GM19043 (cell line): ENCODE results near the gene ANKRD33B.

ENCODE experiments used
- ATAC-seq: cut with Tn5 transposase; IDR thresholded peaks from one replicate; pipeline ENCODE4 v1.9.1; 2021; ENCODE audit warnings: low read depth; ENCODE audit not compliant: unreplicated experiment

Gene ANKRD33B

DNA sequence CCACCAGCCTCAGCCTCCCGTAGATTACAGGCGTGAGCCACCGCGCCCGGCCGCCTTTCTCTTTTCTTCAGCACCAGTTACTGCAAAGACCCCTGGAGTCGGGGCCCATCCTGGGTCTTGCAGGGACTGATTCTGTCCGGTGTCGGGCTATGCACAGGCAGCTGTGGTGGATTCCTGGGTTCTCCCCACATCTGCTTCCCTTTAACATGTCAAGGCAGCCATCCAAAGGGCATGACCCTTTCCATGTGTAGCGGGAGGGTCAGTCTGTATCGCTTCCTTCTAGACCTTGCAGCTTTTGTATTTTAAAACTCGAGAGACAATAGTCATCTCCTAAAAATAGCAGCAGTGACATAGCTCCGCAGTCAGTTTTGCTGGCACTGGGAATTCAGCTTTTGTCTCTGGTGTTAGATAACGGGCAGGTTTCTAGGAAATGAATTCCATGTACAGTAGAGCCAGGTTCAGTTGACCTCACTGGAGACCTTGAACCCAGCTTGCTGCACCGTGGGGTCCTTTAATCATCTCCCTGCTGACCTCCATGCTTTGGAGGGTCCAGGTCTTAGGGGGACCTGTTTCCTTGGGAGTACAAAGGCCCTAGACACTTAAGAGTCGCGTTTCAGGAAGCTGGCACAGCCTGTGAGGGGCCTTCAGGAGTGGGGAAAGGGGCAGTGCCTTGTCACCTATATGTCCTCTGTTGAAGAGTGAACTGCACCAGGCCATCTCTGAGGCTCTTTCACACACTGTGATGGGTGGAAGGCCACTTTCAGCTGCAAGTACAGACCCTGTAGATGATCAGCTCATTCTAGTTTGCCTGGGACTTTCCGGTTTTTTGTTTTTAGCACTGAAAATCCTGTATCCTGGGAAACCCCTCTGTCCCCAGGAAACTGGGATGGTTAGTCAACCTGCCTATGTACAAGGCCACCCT, 13.8 kb downstream of the ANKRD33B start:
- ATAC-seq, result no peak

GRCh38 chr5:10578293-10578665, 14.4 kb downstream of the ANKRD33B start:
- ATAC-seq, result no peak

- ATAC-seq, result peak; percentile 34
These were observed 15.0 kb downstream of the ANKRD33B start for GRCh38 chr5:10578869-10579268.

GRCh38 chr5:10579536-10580521, 16.0 kb downstream of the ANKRD33B start:
- ATAC-seq, result no peak

DNA sequence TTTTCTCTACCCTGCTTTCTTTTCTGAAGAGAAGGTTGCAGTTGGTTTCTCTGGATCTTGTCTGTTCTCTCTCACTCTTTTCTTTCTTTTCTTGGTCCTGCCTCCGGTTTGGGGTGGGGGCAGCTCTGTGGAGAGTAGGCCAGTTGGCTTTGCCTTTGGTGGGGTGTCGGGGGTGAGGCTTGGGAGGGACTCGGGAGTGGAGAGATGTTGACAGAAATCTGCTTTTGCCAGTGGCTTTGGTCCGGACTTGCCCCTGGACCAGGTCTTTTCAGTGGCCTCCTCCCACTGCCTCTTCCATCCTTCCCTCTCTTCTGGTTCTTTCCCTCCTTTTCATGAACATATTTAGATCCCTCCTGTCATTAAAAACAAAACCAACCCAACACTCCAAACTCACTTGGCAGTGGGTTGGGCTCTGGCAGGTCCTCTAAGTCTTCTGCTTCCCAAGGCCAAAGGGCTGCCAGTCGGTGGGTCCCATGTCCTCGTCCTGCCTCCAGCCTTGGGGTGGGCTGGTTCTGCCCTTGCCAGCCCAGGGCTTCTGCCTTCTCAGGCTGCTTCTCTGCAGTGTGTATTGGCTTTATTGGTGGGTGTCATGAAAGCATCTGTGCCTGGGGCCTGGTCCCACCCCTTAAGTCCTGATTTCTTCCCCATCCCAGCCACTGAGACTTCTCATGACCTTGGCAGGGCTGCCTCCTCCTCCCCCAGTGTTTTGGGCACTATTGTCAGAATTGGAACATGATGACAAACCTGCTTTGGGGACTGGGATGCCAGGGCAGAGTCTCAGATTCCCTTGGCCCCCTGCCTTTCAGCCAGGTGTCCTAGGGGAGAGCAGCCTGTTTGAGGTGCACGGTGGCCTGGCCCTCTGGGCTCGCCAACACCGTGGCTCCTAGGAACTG, 16.9 kb downstream of the ANKRD33B start:
- no peak for ATAC-seq

GRCh38 chr5:10581424-10581748, 17.5 kb downstream of the ANKRD33B start:
- no peak for ATAC-seq

GRCh38 chr5:10581867-10582511, 18.1 kb downstream of the ANKRD33B start:
- ATAC-seq, result no peak

- no peak for ATAC-seq
These were observed 18.6 kb downstream of the ANKRD33B start for GRCh38 chr5:10582512-10582897.

- no peak for ATAC-seq
These were observed 20.0 kb downstream of the ANKRD33B start for GRCh38 chr5:10583663-10584572.

DNA sequence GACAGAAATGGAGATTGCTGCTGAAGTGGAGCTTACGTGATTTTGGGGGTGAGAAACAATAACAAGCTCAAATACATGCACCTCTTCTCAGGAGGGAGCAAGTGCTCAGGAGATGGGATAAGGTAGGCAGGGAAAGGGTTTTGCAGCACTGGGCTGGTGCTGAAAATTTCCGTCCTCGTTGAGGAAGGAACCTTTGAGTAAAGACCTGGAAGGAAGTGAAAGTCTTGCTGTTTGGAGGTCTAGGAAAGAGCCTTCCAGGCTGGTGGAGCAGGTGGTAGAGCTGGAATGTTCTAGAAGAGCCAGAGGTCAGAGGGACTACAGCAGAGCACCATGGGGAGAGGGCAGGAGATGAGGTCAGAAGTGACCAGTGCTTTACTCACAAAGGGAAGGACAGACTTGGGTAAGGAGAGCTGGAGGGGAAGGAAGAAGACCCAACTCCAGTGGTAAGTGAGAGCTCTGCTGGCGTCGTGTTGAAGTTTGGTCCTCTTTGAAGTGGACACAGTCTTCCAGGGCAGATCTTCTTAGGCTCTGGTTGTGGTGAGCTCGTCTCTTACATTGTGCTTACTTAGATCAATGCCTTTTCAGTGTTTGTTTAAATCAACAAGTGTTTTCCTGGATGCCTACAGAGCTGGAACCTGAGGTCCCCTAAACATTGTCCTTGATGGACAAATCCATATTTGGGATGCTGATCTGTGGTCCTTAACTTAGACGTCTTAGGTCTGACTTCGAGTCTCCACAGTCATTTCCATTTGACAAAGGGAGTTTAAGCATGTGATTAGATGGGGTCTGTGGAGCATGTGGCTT, 21.0 kb downstream of the ANKRD33B start:
- no peak for ATAC-seq

DNA sequence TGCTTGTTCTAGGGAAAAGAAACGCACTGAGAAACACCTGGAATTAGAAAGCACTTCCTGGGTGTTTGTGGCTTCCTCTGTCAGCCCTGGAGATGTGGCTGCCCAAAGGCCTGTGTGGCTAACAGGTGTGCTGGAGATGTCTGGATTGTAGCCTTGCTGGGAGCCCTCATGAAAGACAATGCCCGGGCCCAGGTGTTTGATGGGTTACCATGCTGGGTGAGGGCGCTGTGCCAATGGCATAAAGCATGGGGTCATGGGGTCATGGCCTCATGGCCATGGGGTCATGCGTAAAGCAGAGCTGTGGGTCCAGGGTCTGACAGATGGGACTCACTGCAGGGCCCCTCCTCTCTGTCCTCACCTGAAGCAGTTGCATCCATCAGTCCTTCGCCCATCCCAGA, 21.6 kb downstream of the ANKRD33B start:
- ATAC-seq, result no peak

- ATAC-seq, result no peak
These were observed 22.1 kb downstream of the ANKRD33B start for GRCh38 chr5:10586008-10586407.

- ATAC-seq, result no peak
These were observed 22.7 kb downstream of the ANKRD33B start for GRCh38 chr5:10586555-10586954.

- ATAC-seq, result no peak
These were observed 24.4 kb downstream of the ANKRD33B start for GRCh38 chr5:10588109-10588775.

DNA sequence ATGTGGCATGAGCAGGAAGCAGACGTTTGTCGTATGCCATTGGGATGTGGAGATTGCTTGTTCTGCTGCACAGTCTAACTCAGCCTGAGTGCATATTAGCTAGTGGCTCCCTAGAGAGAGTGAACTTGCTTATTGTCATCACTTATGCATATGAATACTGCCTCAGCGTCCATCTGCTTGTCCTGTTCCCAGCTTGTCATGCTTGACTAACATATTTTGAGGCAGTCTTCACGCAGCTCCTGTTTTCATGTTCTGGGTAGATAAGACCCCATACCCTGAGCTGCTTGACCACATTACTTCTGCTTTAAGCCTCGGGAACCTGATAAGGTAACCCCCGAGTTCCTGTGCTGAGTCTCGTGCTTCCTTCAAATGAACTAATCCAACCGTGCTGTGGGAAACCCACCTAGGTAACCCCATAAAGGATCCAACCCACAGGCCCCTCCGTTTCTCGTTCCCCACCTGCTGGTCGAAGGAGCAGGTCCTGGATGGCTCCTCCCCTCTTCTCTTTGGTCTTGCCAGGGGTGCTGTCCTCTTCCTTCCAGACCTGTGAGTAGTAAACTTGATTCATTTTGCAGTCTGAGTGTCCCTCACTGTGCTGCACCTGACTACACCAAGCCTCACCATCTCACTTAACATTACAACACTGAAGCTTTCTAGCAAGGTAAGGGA, 25.0 kb downstream of the ANKRD33B start:
- ATAC-seq, result no peak

DNA sequence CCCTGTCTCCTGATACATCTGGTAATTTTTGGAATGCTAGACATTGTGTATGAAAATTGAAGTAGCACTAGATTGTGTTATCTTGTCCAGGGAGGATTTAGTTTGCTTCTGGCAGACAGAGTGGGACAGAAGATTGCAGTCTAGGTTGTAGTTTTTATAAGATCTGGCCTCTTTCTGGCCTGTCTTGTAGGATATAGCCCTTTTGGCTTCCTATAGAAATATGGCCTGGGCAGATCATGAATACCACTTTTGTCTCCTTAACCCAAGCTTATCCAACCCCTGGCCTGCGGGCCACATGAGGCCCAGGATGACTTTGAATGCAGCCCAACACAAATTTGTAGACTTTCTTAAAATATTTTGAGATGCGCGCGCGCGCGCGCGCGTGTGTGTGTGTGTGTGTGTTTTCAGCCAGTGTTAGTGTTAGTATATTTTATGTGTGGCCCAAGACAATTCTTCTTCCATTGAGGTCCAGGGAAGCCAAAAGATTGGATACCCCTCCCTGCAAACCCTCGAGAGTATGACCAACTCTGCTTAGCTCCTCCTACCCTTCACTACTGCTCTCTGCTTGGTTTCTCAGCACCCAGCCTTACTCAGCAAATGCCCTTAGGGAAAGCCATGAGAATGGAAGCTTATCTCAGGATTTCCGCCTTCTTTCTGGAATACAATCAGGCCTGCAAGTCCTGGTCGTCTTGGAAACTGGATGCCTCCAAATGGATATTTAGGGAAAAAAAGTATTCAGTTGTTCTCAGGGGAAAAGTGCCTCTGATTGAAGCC, 26.5 kb downstream of the ANKRD33B start:
- no peak for ATAC-seq
